GM10266 (cell line): Measurements from ENCODE around the gene EHBP1L1.
A peak's percentile ranks its signal among the peaks of the same experiment; 100 is the strongest.
"Not testable (repeated sequence)": the region's sequence is repeated elsewhere in the genome, so short reads cannot be mapped to it uniquely, and the experiment has no call there.

Experiments used
- DNase-seq: peaks from one replicate; pipeline ENCODE4 v3.0.0; 2012; ENCODE audit errors: extremely low spot score
- CTCF ChIP-seq: IDR thresholded peaks from 2 replicates; pipeline ENCODE4 v1.5.1; 2012; ENCODE audit warnings: mild to moderate bottlenecking, low read depth; ENCODE audit not compliant: control insufficient read depth, insufficient read depth; ENCODE audit errors: missing control alignments

The EHBP1L1 gene

GRCh38 chr11:65637032-65637557, 61.2 kb downstream of the EHBP1L1 start:
- no peak for TF ChIP-seq CTCF
- no peak for DNase-seq

GRCh38 chr11:65637794-65638419, 62.1 kb downstream of the EHBP1L1 start, which contains the start of gene SIPA1:
Gene SIPA1 (plus strand): TSS chr11:65638101. CDS start chr11:65640922, 2,821 bp downstream.
- TF ChIP-seq CTCF, result peak; percentile 27
- DNase-seq, result peak; percentile 94

- not testable (repeated sequence) for DNase-seq
These were observed 63.4 kb downstream of the EHBP1L1 start for GRCh38 chr11:65639228-65639597.

GRCh38 chr11:65639623-65640482, 64.0 kb downstream of the EHBP1L1 start:
- DNase-seq, result peak; percentile 84
- TF ChIP-seq CTCF, result no peak

- DNase-seq, result no peak
- no peak for TF ChIP-seq CTCF
These were observed 64.8 kb downstream of the EHBP1L1 start for GRCh38 chr11:65640483-65641296.

GRCh38 chr11:65641297-65642013, 65.6 kb downstream of the EHBP1L1 start:
- TF ChIP-seq CTCF, result no peak
- DNase-seq, result no peak
